ENCODE measurements around the gene PDE9A. TPM values are rescaled to one million over a fixed set of nuclear protein-coding genes. Genes with fewer than 3 reads are reported as not detected.

The PDE9A gene
- total RNA-seq, 1 donor from 2014 or later: 7.9 TPM

DNA sequence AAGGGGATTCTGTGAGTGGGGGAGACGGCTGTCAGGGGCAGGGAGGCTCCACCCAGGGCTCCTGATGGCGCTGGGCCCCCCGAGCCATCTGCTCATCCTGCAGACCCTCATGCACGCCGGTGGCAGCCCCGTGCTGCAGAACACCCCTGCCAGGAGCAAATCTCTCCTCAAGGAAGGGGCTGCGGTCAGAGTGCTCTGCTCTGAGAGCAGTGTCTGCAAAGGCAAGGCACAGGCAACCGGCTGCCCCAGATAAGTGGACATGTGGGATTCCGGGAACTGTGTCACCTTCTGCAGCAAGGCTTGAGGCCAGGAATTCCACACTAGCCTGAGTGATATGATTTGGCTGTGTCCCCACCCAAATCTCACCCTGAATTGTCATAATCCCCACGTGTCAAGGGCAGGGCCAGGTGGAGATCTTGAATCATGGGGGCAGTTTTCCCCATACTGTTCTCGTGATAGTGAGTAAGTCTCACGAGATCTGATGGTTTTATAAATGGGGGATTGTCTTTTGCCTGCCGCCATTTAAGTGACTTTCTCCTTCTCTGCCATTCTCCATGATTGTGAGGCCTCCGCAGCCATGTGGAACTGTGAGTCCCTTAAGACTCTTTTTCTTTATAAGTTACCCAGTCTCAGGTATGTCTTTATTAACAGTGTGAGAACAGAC, 101.0 kb downstream of the PDE9A start:
- DNase-seq (ENCODE audit: low spot score): no peak

DNA sequence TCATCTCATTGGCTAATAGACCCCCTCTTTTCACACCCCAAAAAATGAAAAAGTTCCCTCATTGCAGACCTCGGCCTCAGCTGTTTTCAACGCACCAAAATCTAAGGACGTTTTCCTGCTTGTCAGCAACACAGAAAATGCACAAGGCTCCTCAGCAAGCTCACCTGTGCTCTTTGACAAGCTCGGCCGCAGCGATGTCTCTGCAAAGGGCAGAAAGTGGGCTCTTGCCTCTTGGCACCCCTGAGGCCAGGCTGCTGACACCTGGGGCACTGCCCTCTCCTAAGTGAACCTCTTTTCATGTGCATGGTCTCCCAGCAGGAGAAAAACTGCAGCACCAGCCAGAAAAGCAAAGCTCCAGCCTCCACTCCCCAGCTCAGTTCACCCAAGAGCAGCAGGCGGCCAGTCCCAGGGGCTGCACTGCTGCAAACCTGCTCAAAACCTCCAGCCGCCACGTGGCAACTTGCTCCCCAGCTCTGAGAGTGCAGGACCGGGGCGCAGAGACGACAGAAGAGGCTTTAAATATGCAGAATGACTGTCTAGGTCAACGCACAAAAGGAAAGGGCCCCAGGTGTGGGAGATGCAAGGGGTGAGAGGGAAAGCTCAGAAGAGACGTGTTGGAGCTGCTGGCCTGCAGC, 101.7 kb downstream of the PDE9A start:
- no peak for DNase-seq (ENCODE audit: low spot score)

DNA sequence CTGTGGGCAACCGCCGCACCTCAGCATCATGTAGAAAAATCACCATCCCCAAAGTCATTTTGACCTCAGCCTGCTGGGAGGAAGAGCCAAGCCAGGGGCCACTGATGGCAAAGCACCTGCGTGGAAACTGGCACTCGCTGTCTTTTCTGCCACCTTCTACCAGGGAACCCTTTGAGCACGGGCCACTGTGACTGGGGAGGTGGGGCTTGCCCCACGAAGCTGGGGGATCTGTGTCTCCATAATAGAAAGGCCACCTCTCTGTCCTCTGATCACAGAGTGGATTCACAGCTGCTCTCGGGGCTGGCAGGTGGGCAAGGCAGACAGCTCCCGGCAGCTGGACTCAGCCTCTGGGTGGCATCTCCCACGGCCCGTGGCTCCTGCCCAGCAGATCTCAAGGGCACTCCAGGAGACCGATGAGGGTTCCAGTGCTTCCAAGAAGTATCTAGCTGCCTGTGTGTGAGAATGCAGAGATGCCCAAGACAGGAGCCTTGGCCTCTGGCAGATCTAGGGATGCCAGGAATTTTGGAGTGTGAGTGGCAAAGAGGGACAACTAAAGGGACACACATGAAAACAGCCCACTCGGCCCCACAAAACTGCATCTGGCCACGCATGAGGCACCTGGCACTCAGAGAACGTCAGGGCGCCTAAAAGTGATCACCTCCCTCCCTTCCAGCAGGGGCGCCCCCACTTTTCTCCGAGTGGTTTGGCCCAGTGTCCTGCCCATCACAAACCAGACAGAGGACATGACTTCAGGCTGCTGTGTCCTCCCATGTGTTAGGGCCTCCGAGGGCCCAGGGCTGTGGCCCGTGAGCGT, 102.6 kb downstream of the PDE9A start:
- DNase-seq (ENCODE audit: low spot score): no peak

DNA sequence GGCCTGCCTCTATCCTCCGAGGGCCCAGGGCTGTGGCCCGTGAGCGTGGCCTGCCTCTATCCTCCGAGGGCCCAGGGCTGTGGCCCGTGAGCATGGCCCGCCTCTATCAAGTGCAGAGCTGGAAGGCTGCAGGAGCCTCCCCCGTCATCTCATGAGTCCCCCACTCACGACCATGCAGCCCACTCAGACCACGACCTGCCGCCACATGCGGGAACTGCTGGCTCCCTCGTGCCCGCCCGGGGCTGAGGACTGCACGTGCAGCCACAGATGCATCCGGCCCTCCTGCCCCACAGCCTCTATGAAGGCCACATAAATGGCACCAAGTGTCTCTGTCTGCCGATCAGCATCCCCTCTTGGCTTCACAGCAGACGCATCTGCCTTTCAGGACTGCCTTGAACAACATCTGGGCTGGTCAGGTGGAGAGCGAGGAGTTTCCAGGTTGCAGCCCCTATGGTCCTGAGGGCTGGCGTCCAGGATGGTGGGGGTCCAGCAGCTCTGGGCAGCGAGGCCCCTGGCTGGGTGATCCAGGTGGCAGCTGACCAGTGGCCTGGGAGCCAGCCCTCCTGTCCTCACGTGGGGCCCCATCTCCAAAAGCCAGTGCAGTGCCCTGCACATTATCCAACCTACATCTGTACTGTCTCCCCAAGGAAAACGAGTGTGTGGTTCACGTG, 103.3 kb downstream of the PDE9A start:
- DNase-seq (ENCODE audit: low spot score): no peak

DNA sequence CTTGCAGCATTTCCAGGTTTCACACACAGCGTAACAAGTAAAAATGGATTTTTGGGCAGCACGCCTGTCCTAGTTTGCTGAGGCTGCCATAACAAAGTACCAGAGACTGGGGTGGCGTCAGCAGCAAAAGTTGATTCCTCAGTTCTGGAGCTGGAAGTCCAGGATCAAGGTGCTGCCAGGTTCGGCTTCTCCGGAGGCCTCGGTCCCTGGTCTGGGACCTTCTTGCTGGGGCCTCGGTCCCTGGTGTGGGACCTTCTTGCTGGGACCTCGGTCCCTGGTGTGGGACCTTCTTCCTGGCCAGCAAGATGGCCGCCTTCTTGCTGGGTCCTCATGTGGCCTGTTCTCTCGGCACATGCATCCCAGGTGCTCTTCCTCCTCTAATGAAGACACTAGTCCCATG, 104.0 kb downstream of the PDE9A start:
- no peak for DNase-seq (ENCODE audit: low spot score)

DNA sequence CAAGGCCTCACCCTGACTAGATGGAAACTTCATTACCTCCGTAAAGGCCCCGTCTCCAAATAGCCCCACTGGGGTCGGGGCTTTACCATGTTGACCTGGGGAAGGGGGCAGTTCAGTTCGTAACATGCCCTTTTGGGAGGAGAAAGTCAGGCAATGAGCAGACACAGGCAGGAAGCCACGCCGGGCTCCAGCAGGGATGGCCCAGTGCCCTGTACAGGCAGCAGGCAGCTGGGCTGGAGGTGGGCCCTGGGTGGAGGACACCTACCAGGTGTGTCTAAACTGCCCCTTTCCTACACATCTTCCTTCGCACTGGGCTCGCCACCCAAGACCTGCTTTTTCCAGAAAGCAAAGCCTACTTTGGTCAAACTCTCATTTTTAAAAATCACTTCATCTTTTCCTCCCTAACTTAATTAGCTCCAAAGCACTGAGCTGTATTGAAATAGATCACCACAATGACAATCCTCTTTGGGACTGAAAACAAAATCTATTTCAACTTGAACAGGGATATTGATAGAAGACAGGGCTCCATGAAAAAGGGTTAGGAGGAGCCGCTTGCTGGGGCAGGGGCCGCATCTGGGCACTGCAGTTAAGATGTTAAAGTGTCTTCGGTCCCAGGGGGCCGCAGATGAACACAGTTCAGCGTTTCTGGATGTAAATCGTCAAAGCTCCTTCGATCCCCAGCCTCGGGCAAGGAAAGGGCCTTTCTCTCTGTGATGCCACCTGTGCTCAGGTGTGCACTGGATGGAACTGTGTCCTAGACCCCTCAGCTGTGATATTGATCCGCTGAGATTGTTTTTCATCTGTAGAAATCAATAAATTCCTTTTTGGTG, 104.6 kb downstream of the PDE9A start:
- DNase-seq (ENCODE audit: low spot score): no peak

DNA sequence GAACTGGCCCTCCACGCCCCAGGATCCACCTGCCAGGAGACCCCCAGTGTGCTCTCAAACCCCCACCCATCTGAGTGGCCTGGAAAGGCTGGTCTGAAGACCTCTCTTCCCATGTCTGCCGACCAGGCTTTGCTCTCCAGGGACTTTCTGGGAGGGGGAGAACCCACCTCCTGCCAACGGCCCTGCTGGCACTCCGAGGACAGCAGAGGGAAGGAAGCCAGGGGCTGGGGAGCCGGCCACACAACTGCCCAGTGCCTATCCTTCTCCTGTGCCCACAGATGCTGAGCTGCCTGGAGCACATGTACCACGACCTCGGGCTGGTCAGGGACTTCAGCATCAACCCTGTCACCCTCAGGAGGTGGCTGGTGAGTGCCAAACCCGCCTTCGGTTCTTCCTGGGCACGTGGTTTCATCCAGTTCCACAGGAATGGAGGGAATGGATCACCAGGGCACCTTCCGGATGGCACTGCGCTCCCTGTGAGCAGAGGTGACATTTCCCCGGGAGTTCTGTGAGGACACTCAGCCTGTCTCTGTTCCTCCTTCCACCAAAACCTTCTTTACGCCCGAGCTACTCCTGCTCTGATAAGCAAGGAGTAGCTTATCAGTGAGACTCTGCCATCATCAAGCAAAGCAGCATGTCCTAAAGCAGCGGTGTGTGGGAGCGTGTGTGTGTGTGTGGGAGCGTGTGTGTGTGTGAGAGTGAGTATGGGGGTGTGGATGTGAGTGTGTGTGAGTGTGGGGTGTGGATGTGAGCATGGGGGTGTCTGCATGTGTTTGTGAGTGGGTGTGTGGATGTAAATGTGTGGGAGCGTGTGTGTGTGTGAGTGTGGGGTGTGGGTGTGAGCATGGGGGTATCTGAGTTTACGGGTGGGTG, 105.5 kb downstream of the PDE9A start:
- DNase-seq (ENCODE audit: low spot score): no peak

DNA sequence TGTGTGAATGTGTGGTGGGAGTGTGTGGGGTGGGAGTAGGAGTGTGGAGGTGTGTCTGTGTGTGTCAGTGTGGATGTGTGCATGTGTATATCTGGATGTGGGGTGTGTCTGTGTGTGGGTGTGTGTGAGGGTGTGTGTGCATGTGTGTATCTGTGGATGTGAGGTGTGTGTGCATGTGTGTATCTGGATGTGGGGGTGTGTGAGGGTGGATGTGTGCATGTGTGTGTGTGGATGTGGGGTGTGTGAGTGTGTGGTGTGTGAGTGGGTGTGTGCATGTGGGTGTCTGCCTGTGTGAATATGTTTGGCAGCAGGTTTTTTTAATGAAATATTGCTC, 106.1 kb downstream of the PDE9A start:
- no peak for DNase-seq (ENCODE audit: low spot score)

DNA sequence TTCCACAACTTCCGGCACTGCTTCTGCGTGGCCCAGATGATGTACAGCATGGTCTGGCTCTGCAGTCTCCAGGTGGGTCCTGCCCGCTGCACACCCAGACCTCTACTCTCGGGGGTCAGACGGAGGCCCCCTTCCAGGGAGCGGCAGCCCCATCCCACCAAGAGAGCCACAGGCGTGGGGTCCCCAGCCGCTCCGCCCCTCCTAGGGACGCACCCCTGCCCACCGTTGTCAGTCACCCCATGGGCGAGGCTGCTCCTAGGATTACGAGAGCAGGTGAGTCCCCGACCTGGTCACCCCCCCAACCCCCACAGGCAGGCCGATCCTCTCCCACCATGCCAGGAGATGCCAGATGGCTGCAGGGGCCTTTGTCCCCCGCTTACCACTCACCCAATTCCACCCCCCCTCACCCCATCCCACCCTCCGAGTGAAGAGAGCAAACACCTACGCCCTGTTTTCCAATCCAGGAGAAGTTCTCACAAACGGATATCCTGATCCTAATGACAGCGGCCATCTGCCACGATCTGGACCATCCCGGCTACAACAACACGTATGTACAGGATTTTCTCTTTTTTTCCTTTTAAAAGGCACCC, 107.0 kb downstream of the PDE9A start:
- no peak for DNase-seq (ENCODE audit: low spot score)

DNA sequence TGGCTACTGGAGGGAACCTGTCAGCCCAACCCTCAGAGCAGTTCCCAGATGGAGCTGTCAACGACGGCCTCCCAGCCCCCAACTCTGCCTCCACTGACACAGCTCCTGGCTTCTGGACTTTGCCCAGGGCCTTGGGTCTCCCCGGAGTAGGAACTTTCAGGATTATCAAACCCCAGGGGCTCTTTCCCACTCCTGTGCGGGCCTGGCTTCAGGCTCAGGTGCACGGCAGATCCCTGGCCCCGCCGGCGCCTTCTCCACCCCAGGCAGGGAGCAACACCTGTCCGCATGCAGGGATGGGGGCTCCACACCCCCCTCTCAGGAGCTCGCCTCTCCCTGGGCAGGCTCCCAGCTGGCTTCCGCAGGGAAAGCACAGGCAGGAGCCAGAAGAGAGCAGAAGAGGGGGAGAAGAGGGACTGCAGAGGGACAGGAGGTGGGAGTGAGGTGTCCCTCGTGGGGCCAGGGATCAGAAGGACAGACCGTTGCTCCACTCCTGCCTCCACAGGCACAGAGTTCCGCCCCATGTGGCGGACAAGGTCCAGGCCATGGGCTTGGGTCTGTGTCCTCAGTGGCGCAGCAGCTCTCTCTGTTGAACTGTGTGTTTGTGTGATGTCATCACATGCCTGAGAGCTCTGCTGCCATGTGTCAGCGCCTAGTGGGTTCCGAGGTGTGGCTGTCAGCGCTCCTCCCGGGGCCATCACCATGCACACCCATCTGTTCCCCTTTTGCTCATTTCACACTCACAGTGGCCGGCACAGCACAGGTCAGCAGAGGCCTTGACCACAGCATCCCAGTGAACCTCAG, 107.7 kb downstream of the PDE9A start:
- DNase-seq (ENCODE audit: low spot score): no peak

DNA sequence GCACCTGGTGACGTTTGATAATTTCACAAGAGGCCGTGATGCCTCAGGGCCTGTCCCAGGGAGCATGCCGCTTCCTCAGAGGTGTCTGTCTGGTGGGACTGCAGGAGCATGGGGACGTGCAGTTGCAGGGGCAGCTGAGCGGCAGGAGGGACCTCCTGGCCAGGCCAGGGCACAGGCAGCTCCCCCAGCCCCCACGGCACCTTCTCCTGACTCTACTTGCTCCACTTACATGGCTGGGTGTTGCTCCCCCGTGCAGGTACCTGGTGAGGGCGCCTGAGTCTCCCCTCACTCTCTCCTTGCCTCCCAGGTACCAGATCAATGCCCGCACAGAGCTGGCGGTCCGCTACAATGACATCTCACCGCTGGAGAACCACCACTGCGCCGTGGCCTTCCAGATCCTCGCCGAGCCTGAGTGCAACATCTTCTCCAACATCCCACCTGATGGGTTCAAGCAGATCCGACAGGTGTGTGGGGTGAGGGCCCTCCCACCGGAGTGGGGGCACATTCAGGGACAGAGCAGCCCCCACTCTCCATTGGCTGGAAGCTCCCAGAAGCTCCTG, 108.4 kb downstream of the PDE9A start:
- no peak for DNase-seq (ENCODE audit: low spot score)

DNA sequence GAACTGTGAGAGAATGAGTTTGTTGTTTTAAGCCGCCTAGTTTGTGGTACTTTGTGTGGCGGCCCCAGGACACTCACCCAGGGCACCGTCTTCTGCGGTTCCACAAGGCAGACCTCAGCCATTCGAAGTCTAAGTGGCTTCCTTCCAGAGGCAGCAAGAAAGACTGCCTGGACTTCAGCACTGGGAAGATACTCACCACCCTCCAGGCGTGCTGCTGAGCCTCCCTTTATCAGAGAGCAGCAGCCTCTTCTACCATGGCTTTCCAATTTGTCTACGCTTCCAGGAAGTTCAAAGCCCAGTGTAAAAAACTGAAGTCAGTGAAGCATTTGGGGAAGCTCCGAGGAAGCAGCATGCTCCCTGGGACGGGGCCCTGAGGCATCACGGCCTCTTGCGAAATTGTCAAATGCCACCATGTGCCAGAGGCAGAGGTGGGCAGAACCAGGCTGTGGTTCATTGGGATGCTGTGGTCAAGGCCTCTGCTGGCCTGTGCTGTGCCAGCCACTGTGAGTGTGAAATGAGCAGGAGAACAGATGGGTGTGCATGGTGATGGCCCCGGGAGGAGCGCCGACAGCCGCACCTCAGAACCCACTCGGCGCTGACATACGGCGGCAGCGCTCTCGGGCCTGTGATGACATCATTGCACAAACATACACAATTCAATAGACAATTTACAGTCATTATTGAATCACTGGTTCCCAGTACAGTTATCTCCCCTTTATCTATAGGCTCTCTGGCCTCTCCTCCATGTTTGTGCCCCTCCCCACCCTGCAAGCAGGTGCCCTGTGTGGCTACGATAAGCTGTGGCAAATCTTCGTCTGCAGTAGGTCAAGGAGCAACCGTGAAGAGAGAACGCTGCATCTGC, 110.4 kb downstream of the PDE9A start:
- no peak for DNase-seq (ENCODE audit: low spot score)

DNA sequence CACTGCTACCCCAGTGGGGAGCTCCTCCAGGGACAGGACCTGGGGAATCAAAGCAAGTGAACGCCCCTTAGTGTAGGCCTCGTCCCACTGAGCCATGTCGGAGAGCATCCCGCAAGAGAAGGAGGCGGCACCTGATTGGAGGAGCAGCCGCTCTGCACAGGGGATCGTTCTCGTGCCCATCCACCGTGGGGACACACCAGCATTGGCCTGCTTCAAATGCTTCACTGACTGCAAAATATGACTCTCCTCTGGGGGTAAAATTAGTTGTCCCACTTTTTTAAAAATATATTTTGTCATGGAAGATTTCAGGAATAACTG, 111.0 kb downstream of the PDE9A start:
- no peak for DNase-seq (ENCODE audit: low spot score)

DNA sequence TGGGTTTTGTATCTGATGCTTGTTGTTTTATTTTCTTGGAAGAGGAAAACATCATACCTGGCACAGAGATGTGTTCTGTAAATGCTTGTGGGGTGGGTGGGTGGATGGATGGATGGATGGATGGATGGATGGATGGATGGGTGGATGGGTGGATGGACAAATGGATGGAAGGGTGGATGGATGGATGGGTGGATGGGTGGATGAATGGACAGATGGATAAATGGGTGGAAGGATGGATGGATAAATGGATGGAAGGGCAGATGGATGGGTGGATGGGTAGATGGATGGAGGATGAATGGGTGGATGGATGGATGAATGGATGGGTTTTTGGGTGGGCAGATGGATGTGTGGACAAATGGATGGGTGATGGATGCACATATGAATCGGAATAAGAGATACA, 111.5 kb downstream of the PDE9A start:
- DNase-seq (ENCODE audit: low spot score): no peak

DNA sequence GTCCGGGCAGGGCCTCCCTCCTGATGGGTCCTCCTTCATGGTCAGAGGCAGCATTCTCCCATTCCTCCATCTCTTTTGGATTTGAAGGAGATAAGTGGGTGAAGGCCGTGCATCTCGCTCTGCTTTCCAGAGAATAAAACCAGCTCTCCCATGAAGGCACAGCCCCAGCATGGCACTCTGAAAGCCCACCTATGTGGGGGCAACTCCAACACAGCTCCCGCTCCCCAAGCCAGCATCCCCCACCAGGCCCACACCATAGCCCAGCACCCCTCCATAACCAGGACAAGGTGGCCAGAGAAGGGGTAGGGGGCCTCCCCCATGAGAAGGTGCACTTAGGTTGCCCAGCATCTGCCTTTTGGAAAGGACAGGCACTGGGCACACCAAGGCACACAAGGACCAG, 112.2 kb downstream of the PDE9A start:
- DNase-seq (ENCODE audit: low spot score): no peak

DNA sequence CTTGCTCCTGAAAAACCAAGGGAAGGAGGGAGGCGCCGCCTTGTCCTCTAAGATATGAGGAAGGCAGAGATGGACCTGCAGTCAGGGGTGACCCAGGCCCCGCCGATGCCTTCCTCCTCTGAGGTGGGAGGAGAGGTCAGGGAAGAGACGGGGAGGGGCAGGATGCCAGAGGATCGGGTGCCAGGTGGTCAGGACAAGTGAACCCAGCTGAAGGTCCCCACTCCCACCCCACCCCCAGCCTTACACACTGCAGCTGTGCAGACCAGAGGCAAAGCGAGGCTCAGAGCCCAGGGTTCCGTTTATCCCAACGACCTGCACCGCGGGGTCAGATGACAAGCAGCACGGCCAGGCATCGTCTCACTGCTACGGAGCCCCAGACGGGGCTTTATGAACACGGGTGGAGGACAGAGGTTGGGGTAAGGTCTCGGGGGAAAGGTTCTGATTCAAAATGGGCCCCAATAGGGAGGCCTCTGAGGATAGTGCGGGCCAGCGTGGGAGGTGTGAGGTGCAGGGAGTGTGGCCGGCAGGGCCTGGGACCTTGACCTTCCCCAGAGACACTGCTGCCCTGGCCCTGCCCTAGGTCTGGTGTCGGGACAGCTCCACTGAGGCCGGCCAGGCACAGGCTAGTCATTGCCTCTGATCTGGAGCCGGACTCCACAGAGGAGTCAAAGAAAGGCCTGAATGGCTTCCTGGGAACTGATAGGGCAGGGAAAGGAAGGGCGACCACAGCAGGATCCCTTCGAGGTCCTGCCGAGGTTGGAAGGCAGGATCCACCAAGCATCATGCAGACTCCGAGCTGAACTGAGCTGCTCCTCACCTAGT, 113.5 kb downstream of the PDE9A start:
- no peak for DNase-seq (ENCODE audit: low spot score)

DNA sequence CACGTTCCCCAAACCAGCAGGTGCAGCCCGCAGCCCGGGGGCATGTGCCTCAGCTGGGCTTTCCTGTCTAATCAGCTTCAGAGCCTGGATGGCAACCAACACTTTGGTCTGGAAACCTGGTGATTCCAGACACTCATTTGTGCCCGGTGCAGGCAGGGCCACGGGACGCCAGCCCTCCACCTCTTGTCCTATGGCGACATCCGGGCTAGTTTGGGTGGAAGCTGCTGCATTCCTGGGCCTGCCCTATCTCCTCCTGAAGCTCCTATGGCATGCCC, 114.1 kb downstream of the PDE9A start:
- no peak for DNase-seq (ENCODE audit: low spot score)

Data from mesenteric fat pad (tissue), 1 donor.